GM19023 (cell line): Measurements from ENCODE around the gene ZNF780A.
A peak's percentile ranks its signal among the peaks of the same experiment; 100 is the strongest.
"Not testable (repeated sequence)": the region's sequence is repeated elsewhere in the genome, so short reads cannot be mapped to it uniquely, and the experiment has no call there.

Experiments
- ATAC-seq: cut with Tn5 transposase; IDR thresholded peaks from one replicate; pipeline ENCODE4 v1.9.1; 2021; ENCODE audit warnings: mild to moderate bottlenecking, moderate library complexity; ENCODE audit not compliant: unreplicated experiment

The ZNF780A gene

GRCh38 chr19:40090241-40091204, at the start of gene ZNF780A:
ZNF780A (minus strand) TSS chr19:40090943; CDS start chr19:40084753, 6,190 bp downstream.
- ATAC-seq: peak; percentile 81

DNA sequence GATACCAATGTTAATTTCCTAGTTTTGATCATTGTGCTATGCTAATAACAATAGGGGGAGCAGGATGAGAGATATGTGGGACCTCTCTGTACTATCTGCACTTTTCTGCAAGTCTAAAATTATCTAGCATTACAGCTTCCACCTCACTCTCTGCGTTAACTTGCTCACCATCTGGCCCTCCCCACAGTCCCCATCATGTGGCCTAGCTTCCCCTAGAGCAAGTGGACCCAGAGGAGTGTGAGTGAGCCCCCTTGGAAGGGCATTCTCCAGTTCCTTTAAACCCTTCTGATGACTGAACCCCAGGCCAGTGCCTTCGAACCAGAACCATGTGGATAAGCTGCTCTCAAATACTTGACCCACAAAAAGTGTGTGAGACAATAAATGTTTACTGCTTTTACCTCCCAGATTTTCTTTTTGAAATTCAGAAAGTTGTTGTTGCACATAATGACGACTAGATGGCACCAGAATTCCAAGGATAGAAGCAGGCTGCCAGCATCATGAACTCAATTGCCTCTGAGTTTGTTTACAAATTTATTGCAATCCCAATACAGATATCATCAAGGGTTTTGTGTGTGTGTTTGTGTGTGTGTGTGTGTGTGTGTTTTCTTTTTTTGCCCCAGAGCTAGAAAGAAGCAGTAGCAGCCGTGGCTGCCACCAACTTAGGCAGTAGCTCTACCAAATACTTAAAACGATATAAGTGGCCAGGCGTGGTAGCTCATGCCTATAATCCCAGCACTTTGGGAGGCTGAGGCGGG, 49.0 kb upstream of the ZNF780A start:
- no peak for ATAC-seq

DNA sequence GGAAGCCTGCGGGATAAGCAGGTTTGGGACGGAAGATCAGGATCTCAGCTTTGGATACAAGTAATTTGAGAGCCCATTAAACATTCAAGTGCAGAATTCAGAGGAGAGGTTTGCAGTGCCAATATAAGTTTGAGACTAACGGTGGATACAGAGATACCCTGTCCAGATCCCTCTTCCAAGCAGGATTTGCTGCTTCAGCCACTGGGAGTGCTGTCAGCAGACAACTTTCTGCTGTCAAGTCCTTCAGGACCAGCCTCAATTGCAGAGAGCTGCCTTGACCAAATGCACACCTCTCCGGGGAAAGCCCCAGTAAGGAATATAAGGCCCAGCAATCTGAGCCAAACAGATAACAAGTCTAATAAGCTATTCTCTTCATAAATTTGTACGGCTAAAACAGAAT, 46.1 kb upstream of the ZNF780A start:
- no peak for ATAC-seq

GRCh38 chr19:40134866-40135265, 44.1 kb upstream of the ZNF780A start:
- ATAC-seq: no peak

DNA sequence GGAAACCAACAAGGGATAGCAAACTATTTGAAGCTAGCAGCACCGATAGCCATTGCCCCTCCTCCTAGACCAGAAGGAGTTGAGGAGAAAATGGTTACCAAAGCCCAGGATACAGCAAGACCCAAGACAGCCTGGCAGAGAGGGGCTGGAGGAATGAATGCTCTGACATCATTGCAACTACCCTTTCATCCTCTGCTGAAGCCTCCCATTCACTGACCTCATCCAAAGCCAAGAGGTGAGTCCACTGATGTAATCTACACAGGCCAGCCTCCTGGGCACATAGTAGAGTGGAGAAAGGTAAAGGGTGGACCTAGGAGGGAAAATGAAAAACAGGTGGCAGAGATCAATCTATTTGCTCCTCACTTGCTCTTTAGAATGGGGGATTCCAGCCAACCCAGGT, 42.7 kb upstream of the ZNF780A start:
- no peak for ATAC-seq

DNA sequence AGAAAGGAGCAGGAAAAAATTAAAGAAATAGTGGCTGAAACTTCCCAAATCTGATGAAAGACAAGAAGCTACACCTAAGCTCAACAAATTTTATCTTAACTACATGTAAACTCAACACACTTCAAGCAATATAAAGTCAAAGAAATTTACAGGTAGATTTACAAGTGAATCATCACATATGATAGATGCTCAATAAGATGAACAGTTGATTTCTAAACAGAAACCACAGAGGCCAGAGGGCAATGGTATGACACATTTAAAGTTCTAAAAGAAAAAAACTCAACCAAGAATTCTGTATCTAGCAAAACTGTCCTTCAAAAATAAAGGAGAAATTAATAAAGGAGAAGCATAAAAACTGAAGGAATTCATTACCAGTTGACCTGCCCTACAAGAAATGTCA, 39.3 kb upstream of the ZNF780A start:
- ATAC-seq: no peak

DNA sequence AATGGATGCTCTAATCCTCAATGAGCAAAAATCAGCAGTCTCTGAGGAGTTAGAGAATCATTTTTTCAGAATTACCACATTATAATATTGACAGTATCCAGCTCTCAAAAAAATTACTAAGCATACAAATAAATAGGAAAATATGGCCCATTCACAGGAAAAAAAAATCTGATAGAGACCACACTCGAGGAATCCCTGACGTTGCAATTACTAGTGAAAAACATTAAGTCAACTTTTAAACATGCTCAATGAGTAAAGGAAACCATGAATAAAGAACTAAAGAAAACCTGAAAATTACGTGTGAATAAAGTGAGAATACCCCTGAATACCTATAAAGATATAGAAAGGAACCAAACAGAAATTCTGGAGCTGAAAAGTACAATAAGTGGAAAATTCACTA, 38.7 kb upstream of the ZNF780A start:
- ATAC-seq: no peak

DNA sequence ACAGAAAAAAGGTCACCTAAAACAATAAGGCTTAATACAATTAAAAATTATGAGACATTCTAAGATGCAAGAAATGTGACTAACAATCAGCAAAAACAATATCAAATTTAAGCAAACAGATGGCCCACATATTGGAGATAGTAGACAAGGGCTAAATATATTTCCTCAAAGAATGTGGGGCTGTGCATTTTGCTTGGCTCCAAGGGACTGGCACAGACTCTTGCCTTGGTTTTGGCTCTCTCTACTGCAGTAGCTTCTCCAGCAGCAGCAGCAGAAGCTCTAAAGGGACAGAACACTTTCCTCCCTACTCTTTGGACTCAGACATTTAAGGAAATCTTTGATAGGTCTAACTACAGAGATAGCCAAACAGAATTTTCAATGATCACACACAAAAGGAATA, 38.2 kb upstream of the ZNF780A start:
- no peak for ATAC-seq

DNA sequence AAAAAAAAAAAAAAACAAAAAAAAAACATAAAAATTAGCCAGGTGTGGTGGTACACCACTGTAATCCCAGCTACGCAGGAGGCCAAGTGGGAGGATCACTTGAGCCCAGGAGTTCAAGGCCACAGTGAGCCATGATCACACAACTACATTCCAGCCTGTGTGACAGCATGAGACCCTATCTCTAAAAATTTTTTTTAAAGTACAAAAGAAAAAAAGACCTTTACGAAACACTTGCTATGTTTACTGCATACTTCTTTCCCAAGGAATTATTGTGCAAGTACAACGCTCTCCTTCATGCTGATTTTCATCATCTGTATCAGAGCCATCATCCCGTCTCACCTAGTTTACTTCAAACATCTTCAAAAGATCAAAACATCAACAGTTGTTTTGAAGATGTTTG, 28.6 kb upstream of the ZNF780A start:
- ATAC-seq: no peak

DNA sequence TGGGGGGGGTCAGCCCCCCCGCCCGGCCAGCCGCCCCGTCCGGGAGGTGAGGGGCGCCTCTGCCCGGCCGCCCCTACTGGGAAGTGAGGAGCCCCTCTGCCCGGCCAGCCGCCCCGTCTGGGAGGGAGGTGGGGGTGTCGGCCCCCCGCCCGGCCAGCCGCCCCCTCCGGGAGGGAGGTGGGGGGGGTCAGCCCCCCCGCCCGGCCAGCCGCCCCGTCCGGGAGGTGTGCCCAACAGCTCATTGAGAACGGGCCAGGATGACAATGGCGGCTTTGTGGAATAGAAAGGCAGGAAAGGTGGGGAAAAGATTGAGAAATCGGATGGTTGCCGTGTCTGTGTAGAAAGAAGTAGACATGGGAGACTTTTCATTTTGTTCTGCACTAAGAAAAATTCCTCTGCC, 27.9 kb upstream of the ZNF780A start:
- not testable (repeated sequence) for ATAC-seq

DNA sequence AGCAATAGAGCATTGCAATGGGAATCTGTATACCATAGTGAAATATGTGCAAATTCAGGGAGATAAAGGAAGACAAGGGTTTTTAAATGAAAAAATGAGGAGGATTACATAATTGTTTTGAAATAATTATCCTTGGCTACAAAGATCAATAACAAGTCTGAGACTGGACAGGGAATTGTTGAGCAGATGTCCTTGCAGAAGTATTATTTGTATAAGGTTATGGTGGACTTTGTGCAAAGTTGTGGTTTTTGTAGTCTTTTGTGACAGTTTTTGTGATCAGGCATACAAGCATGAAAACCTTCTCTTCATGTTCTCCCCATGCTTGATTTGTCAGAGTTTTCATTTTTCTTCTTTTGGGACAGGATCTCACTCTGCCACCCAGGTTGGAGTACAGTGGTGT, 25.3 kb upstream of the ZNF780A start:
- ATAC-seq: no peak

DNA sequence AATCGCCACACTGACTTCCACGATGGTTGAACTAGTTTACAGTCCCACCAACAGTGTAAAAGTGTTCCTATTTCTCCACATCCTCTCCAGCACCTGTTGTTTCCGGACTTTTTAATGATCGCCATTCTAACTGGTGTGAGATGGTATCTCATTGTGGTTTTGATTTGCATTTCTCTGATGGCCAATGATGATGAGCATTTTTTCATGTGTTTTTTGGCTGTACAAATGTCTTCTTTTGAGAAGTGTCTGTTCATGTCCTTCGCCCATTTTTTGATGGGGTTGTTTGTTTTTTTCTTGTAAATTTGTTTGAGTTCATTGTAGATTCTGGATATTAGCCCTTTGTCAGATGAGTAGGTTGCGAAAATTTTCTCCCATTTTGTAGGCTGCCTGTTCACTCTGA, 23.4 kb upstream of the ZNF780A start:
- ATAC-seq: not testable (repeated sequence)

- not testable (repeated sequence) for ATAC-seq
Observed at GRCh38 chr19:40112271-40112670, 21.5 kb upstream of the ZNF780A start.

- ATAC-seq: no peak
Observed at GRCh38 chr19:40110570-40110969, 19.8 kb upstream of the ZNF780A start.

GRCh38 chr19:40104754-40105153, 14.0 kb upstream of the ZNF780A start:
- no peak for ATAC-seq

- ATAC-seq: no peak
Observed at GRCh38 chr19:40103600-40103999, 12.9 kb upstream of the ZNF780A start.

DNA sequence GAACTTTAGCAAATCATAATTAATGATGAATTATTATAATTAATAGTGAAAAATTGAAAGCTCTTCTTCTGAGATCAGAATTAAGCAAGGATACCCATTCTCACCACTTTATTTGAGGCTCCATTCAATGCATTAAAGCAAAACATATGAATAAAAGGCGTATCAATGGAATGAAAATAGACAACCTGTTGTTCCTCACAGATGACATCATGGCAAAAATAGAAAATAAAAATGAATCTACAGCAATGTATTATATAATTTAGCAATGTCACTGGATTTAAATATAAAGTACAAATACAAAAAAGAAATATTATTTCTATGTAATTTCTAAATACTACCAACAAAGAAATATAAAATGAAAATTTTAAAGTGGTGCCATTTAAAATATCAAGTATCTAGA, 11.1 kb upstream of the ZNF780A start:
- ATAC-seq: no peak

- ATAC-seq: no peak
Observed at GRCh38 chr19:40093416-40093815, 2.7 kb upstream of the ZNF780A start.

DNA sequence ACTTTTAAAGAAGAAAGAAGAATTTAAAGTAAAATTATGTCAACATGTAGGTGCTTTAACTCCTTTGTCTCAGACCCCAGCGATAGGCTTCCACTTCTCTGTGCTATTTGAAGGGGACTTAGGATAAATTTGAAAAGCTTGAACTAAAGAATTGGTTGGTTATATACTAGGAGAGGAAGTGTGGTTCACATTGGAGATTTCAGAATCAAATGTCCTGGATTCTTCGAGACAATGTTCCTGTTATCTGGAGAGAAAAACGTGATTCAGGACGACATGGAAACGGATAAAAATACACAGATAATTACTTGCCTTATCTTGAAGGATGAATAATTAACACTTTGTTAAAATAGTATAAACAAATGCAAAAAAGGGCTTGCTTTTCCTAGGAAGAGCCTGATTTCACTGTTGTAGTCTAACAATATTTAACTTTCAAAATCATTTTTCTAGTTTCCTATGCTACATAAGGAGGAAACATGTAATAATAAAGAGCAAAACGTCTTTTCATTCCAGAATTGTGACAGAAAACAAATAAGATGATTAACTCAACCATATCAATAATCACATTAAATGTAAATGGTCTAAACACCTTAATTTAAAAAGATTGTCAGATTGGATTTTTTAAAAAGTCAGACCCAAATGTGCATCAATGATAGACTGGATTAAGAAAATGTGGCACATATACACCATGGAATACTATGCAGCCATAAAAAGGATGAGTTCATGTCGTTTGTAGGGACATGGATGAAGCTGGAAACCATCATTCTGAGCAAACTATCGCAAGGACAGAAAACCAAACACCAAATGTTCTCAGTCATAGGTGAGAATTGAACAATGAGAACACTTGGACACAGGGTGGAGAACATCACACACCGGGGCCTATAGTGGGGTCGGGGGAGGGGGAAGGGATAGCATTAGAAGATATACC, 724 bp upstream of the ZNF780A start:
- ATAC-seq: no peak

GRCh38 chr19:40089462-40089861, 1.3 kb downstream of the ZNF780A start:
- no peak for ATAC-seq
